SKM-1 (cell line): ENCODE measurements around the gene PFAS.
A peak's percentile ranks its signal among the peaks of the same experiment; 100 is the strongest.

Source experiments
- DNase-seq: peaks from one replicate; lab custom pipeline; 2025; ENCODE audit not compliant: unreplicated experiment; lab: John Stamatoyannopoulos, UW

The PFAS gene

GRCh38 chr17:8267480-8268147 is 18.5 kb downstream of the PFAS start:
- no peak for DNase-seq

- no peak for DNase-seq
Observed at GRCh38 chr17:8268550-8269298, 19.6 kb downstream of the PFAS start.

- DNase-seq, result no peak
Observed at GRCh38 chr17:8272421-8272820, 23.3 kb downstream of the PFAS start.

- no peak for DNase-seq
Observed at GRCh38 chr17:8273884-8274444, 24.9 kb downstream of the PFAS start.

GRCh38 chr17:8274816-8275215 is 25.7 kb downstream of the PFAS start:
- DNase-seq, result no peak

- no peak for DNase-seq
Observed at GRCh38 chr17:8275421-8276290, 26.6 kb downstream of the PFAS start.

GRCh38 chr17:8277317-8277716 is 28.2 kb downstream of the PFAS start:
- no peak for DNase-seq

- DNase-seq, result no peak
Observed at GRCh38 chr17:8282345-8282744, 33.3 kb downstream of the PFAS start.

GRCh38 chr17:8283356-8283755 is 34.3 kb downstream of the PFAS start:
- no peak for DNase-seq

GRCh38 chr17:8284126-8284525 is 35.0 kb downstream of the PFAS start:
- no peak for DNase-seq

- DNase-seq, result no peak
Observed at GRCh38 chr17:8285270-8286181, 36.4 kb downstream of the PFAS start.

- no peak for DNase-seq
Observed at GRCh38 chr17:8287651-8288335, 38.7 kb downstream of the PFAS start.

GRCh38 chr17:8288336-8289102 is 39.4 kb downstream of the PFAS start, which contains the start of gene RANGRF:
RANGRF (plus strand) TSS chr17:8288670; CDS start chr17:8288789, 119 bp downstream.
- DNase-seq, result peak; percentile 31

- no peak for DNase-seq
Observed at GRCh38 chr17:8289103-8289397, 40.0 kb downstream of the PFAS start.

- no peak for DNase-seq
Observed at GRCh38 chr17:8290043-8290442, 41.0 kb downstream of the PFAS start.

GRCh38 chr17:8292639-8293395 is 43.7 kb downstream of the PFAS start:
- DNase-seq, result no peak

- no peak for DNase-seq
Observed at GRCh38 chr17:8294361-8294760, 45.3 kb downstream of the PFAS start.

- no peak for DNase-seq
Observed at GRCh38 chr17:8294814-8295316, 45.8 kb downstream of the PFAS start.
